Activated T-helper 2 cell treated with anti-CD3 and anti-CD28 coated beads, Interferon-gamma antibody, Interleukin-2, Interleukin-4, amounts not matched to agents 10 μg/mL and 5 μg/mL and 100 μg/mL, durations not matched to agents 14 hours and 24 hours and 36 hours (primary cell): ENCODE data around the gene SF3A2. TPM values are rescaled to one million over a fixed set of nuclear protein-coding genes. Genes with fewer than 3 reads are reported as not detected.

ENCODE experiments used
- DNase-seq: peaks from one replicate; pipeline ENCODE4 v3.0.0; 2021; ENCODE audit warnings: low spot score
- H3K27ac Mint-ChIP-seq: one replicate; pipeline ENCODE4 v1.8.0; 2021; ENCODE audit warnings: mixed read lengths
- H3K27me3 Mint-ChIP-seq: one replicate; pipeline ENCODE4 v1.8.0; 2021; ENCODE audit warnings: low read depth, mixed read lengths
- H3K36me3 Mint-ChIP-seq: one replicate; pipeline ENCODE4 v1.8.0; 2021; ENCODE audit warnings: low read depth, mixed read lengths
- H3K4me1 Mint-ChIP-seq: one replicate; pipeline ENCODE4 v1.8.0; 2021; ENCODE audit warnings: low read depth, mixed read lengths
- H3K4me3 Mint-ChIP-seq: one replicate; pipeline ENCODE4 v1.8.0; 2021; ENCODE audit warnings: low read depth, mild to moderate bottlenecking, moderate library complexity, mixed read lengths
- H3K9me3 Mint-ChIP-seq: one replicate; pipeline ENCODE4 v1.8.0; 2021; ENCODE audit warnings: mixed read lengths
- intact Hi-C: fragments of 100-400 bp; cut with micrococcal nuclease; formaldehyde crosslinking; loops from one replicate; pipeline ENCODE4 v1.15.1; 2023
- total RNA-seq: library from RNA; stranded (reverse); gene quantifications from 2 replicates; pipeline ENCODE4 v1.2.3, GENCODE V29; 2022

SF3A2 gene
- total RNA-seq, 1 donor from 2014 or later: 153 TPM

- no peak for DNase-seq
- Mint-ChIP-seq H3K9me3 (no peaks in the 10 kb centered on the region), H3K27ac (no peak overlapping the region), H3K36me3 (peaks cover 40% of the 10 kb centered on the region), H3K4me1 (peaks cover 10% of the 10 kb centered on the region), H3K4me3 (peak overlapping the region; percentile 2), H3K27me3 (no peaks in the 10 kb centered on the region)
- intact Hi-C loops: no loop called here
These were observed 4.1 kb upstream of the SF3A2 start for GRCh38 chr19:2232286-2233151.

DNA sequence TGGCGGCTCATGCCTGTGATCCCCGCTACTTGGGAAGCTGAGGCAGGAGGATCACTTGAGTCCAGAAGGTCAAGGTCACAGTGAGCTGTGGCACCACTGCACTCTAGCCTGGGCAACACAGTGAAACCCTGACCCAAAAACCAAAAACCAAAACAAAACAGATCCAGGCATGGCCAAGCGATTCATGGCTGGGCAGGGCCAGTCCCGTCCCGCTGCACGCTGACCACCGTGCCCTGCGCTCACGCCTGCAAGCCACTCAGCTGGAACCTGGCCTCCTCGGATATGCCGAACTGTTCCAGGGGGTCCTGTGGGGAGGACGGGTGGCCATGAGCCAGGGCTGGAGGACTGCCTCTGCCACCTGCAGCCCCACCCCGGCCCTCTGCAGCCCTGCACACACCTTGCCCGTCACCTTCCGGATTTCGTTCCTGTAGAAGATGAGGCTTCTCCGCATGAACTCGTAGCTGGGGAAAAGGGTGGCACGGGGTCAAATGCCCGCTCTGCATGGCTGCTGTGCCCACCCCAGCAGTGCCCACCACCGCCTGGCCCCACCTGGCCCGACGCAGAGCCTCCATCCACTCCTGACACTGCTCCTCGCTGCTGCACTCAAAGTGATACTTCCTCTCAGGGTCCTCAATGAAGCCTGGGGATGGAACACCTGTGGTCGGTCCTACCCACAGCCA lies 2.9 kb upstream of the SF3A2 start:
- no peak for DNase-seq
- Mint-ChIP-seq H3K27me3 (no peaks in the 10 kb centered on the region), H3K4me1 (peaks cover 22% of the 10 kb centered on the region), H3K4me3 (peak overlapping the region; percentile 95), H3K9me3 (no peaks in the 10 kb centered on the region), H3K27ac (no peak overlapping the region), H3K36me3 (peaks cover 52% of the 10 kb centered on the region)
- intact Hi-C loops: no loop called here

DNA sequence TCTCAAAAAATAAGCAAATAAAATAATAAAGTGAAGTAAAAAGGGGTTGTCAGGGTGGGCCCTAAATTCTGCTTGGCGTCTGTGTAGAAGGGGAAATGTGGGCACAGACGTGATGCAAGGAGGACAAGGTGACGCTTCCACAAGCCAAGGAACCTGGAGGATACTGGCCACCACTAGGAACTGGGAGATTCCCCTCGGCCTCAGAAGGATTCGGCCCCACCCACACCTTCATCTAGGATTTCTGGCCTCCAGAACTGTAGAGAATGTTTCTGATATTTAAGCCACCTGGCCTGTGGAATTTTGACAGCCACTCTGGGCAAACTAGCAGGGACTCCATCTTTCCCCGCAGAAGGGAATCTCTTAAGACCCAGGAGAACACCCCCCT lies 1.6 kb upstream of the SF3A2 start:
- Mint-ChIP-seq H3K36me3 (peaks cover 55% of the 10 kb centered on the region), H3K4me1 (peaks cover 30% of the 10 kb centered on the region), H3K4me3 (peak overlapping the region; percentile 95), H3K27ac (peak overlapping the region; percentile 83), H3K27me3 (no peaks in the 10 kb centered on the region), H3K9me3 (no peaks in the 10 kb centered on the region)
- no peak for DNase-seq
- intact Hi-C loops: loop anchor here (5.0 kb wide), 3 partner anchors 92 to 157 kb away; partner anchors contain the start of genes LSM7 and SPPL2B

DNA sequence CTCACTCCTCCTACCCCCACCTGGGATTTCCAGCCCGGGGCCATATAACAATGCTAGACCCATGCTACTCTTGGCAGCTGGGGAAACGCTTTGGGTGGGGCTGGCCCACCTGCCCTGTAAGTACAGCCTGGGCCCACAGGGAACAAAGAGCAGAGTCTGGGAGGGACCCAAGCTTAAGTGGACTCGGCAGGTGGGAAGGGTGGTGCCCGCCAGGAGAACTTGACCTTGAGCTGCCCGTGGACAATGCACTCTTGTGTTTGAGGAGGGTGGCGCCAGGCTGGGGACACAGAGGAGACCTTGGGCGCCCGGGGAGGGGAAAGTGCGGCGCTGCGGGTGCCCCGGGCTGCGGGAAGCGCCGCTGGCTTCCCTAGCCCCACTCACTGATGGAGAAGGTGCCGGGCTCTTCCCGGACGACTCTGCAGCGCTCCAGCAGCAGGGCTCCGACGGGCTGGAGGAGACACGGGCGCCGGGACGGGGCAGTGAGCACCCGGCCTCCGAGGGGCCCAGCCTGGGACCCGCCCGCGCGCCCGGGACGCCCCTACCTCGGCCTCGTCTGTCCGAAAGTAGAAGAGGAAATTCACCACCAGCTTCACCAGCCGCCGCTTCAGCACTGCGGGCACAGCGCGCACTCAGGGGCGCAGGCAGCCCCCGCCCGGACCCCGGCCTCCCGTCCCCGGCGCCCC lies 1.1 kb upstream of the SF3A2 start:
- Mint-ChIP-seq H3K4me1 (peaks cover 34% of the 10 kb centered on the region), H3K4me3 (peak overlapping the region; percentile 95), H3K27ac (peak overlapping the region; percentile 83), H3K9me3 (no peaks in the 10 kb centered on the region), H3K27me3 (no peaks in the 10 kb centered on the region), H3K36me3 (peaks cover 56% of the 10 kb centered on the region)
- DNase-seq: peak; percentile 21
- intact Hi-C loops: loop anchor here (1.0 to 5.0 kb wide), 6 partner anchors 34 to 157 kb away; partner anchors contain the start of genes LSM7 and SPPL2B

DNA sequence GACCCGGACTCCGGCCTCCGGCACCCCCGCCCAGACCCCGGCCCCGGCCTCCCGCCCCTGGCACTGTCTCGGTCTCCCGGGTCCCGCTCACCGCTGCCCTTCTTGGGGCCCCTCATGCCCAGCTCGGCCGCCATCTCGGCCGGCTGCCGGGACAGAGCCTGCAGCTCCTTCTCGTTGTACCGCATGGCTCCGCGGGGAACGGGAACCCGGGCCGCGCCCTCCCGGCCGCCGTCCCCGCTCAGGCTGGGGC lies 635 bp upstream of the SF3A2 start:
- Mint-ChIP-seq H3K4me1 (peaks cover 38% of the 10 kb centered on the region), H3K9me3 (no peaks in the 10 kb centered on the region), H3K27ac (peak overlapping the region; percentile 40), H3K27me3 (no peaks in the 10 kb centered on the region), H3K4me3 (peak overlapping the region; percentile 99), H3K36me3 (peaks cover 58% of the 10 kb centered on the region)
- DNase-seq: no peak
- intact Hi-C loops: loop anchor here (1.0 to 5.0 kb wide), 6 partner anchors 33 to 156 kb away; partner anchors contain the start of genes LSM7 and SPPL2B

- peak overlapping the region; percentile 99 for H3K27ac Mint-ChIP-seq
- DNase-seq: no peak
- intact Hi-C loops: loop anchor here (5.0 kb wide), 3 partner anchors 90 to 155 kb away; partner anchors contain the start of genes LSM7 and SPPL2B
- H3K9me3 Mint-ChIP-seq: no peaks in the 10 kb centered on the region
- H3K27me3 Mint-ChIP-seq: no peaks in the 10 kb centered on the region
- peaks cover 43% of the 10 kb centered on the region for H3K4me1 Mint-ChIP-seq
- peak overlapping the region; percentile 99 for H3K4me3 Mint-ChIP-seq
- peaks cover 61% of the 10 kb centered on the region for H3K36me3 Mint-ChIP-seq
These were observed 636 bp downstream of the SF3A2 start for GRCh38 chr19:2237051-2237868.

GRCh38 chr19:2237869-2238153 lies 1.2 kb downstream of the SF3A2 start:
- Mint-ChIP-seq H3K27me3 (no peaks in the 10 kb centered on the region), H3K4me1 (peaks cover 44% of the 10 kb centered on the region), H3K27ac (peak overlapping the region; percentile 99), H3K9me3 (no peaks in the 10 kb centered on the region), H3K36me3 (peaks cover 63% of the 10 kb centered on the region), H3K4me3 (peak overlapping the region; percentile 99)
- intact Hi-C loops: loop anchor here (5.0 kb wide), 3 partner anchors 89 to 154 kb away; partner anchors contain the start of genes LSM7 and SPPL2B
- no peak for DNase-seq

DNA sequence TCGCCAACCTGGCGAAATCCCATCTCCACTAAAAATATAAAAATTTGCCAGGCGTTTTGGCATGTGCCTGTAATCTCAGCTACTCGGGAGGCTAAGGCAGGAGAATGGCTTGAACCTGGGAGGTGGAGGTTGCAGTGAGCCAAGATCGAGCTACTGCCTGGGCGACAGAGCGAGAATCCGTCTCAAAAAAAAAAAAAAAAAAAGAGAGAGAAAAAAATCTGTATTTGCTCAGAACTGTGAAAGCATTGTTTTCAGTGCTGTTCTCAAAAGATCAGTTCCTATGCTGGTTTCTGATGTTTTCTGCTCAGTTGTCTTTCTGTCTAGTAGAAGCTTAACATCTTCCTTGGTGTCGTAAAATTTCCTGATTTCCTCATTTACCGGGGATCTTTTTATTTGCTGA lies 2.5 kb downstream of the SF3A2 start:
- Mint-ChIP-seq H3K27ac (peak overlapping the region; percentile 67), H3K4me3 (peak overlapping the region; percentile 99), H3K27me3 (no peaks in the 10 kb centered on the region), H3K36me3 (peaks cover 65% of the 10 kb centered on the region), H3K4me1 (peaks cover 42% of the 10 kb centered on the region), H3K9me3 (no peaks in the 10 kb centered on the region)
- intact Hi-C loops: loop anchor here (5.0 kb wide), 3 partner anchors 88 to 153 kb away; partner anchors contain the start of genes LSM7 and SPPL2B
- DNase-seq: no peak

- peak; percentile 26 for DNase-seq
- H3K27ac Mint-ChIP-seq: peak overlapping the region; percentile 75
- H3K4me1 Mint-ChIP-seq: peaks cover 40% of the 10 kb centered on the region
- peak overlapping the region; percentile 99 for H3K4me3 Mint-ChIP-seq
- no peaks in the 10 kb centered on the region for H3K9me3 Mint-ChIP-seq
- peaks cover 67% of the 10 kb centered on the region for H3K36me3 Mint-ChIP-seq
- no peaks in the 10 kb centered on the region for H3K27me3 Mint-ChIP-seq
- intact Hi-C loops: loop anchor here (5.0 kb wide), 3 partner anchors 87 to 153 kb away; partner anchors contain the start of genes LSM7 and SPPL2B
These were observed 3.4 kb downstream of the SF3A2 start for GRCh38 chr19:2239771-2240770.

- Mint-ChIP-seq H3K27ac (peak overlapping the region; percentile 75), H3K4me3 (peak overlapping the region; percentile 99), H3K27me3 (no peaks in the 10 kb centered on the region), H3K9me3 (no peaks in the 10 kb centered on the region), H3K36me3 (peaks cover 70% of the 10 kb centered on the region), H3K4me1 (peaks cover 37% of the 10 kb centered on the region)
- no peak for DNase-seq
- intact Hi-C loops: no loop called here
These were observed 4.5 kb downstream of the SF3A2 start for GRCh38 chr19:2240881-2241760.
